Measurements from ENCODE around the gene TM9SF4.

GRCh38 chr20:32134026-32134425 is 24.5 kb downstream of the TM9SF4 start:
- TF ChIP-seq EZH2 (IDR thresholded peaks at IDR 0.05; ENCODE audit: insufficient read depth, poor library complexity, severe bottlenecking): no peak
- no peak for TF ChIP-seq EZH2phosphoT487 (IDR thresholded peaks at IDR 0.05; ENCODE audit: insufficient read depth, low read depth)
